ENCODE results near the gene MCM6.

MCM6 gene

DNA sequence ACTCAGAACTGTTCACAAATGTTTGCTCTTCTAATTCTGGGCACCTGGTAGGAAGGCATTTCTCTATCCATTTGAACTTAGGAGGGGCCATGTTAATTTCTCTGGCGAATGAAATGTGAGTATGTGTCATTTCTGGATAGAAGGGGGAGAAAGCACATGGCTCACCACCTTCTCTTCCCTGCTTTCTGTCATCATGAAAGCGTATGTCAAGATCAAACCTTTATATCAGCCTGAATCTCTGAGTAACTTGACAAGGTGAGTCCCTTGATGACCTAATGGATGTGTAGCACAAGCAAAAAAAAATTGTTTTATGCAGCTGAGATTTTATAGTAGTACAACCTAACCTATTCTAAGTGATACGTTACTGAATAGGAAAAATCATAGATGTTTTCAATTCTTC, 27.2 kb downstream of the MCM6 start:
- Mint-ChIP-seq H3K36me3 (ENCODE audit: insufficient read depth) (peaks cover 59% of the 10 kb centered on the region), H3K9me3 (no peaks in the 10 kb centered on the region), H3K27ac (peak overlapping the region in 1 of 2 donors; percentile 10), H3K4me1 (ENCODE audit: low read depth in 2 of 2) (no peaks in the 10 kb centered on the region), H3K4me3 (no peak overlapping the region), H3K27me3 (no peaks in the 10 kb centered on the region)
- DNase-seq (no peak), ATAC-seq (replicated peaks) (no peak)

DNA sequence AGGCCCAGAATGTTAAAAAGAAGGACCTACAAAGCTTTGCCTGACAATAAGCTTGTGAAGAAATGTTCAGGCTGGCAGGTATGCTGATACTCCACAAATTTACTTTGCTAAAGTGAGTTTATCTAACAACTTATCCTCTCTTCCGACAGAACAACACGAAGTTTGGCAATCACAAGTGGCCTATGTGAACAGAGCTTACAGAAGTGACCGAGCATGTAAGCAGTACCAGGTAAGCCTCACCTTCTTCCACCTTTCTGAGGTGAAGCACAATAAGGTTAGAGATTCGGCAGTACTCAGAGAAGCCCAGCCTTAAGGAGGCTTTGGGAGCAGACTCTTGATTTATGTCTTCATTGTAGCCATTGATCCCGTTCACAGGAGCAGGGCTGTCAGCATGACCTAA, 30.2 kb downstream of the MCM6 start:
- Mint-ChIP-seq H3K9me3 (no peaks in the 10 kb centered on the region), H3K27me3 (no peaks in the 10 kb centered on the region), H3K36me3 (ENCODE audit: insufficient read depth) (peaks cover 62% of the 10 kb centered on the region), H3K4me1 (ENCODE audit: low read depth in 2 of 2) (no peaks in the 10 kb centered on the region), H3K27ac (no peak overlapping the region), H3K4me3 (no peak overlapping the region)
- ATAC-seq (replicated peaks) (no peak), DNase-seq (no peak)

DNA sequence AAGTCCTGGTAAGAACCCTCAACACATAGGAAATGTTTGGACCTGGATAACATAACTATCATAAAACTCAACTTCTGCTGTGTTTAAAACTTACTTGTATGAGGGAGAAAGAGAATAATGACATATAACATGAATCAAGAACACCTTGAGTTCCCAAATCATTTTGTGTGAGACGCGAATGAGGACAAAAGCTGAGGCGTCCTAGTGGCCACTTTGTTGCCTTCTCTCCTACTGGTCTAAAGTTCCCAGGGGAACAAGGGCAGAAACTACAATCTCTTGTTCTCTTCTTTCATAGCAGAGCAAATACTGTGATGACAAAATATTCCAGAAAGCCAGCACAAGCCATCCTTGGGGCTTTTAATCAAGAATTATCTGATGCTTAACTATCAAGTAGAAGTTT, 31.0 kb downstream of the MCM6 start:
- ATAC-seq (replicated peaks), result no peak
- Mint-ChIP-seq H3K27me3 (no peaks in the 10 kb centered on the region), H3K9me3 (no peaks in the 10 kb centered on the region), H3K4me3 (no peak overlapping the region), H3K4me1 (ENCODE audit: low read depth in 2 of 2) (peaks cover 0 to 2% of the 10 kb centered on the region in 2 donors), H3K36me3 (ENCODE audit: insufficient read depth) (peaks cover 54% of the 10 kb centered on the region), H3K27ac (no peak overlapping the region)
- no peak for DNase-seq

DNA sequence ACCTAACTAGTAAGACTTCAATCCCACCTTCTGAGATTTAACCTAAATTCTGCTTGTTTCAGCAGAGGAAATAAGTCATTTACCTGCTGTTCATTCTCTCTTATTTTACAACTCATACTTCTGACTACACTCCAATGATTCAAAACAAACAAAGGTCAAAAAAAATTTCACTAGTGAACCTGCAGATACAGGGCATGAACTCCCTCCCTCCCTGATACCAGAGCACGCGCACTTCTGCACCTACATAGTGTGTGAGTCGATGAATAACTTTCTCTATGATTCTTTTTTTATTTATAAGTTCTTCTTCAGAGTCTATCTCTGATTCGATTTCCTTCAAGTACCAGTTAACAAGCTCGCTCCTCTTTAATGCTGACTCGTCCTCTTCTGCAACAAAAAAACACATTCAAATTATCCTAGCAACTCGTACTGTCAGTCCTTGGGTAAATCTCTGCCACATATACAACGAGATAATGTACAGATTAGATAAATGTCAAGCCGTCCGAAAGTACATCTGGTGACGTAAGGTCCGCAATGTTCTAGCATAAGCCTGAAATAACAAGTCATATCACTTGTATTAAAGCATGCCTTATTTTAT, 31.8 kb downstream of the MCM6 start:
- Mint-ChIP-seq H3K36me3 (ENCODE audit: insufficient read depth) (peaks cover 50% of the 10 kb centered on the region), H3K27ac (no peak overlapping the region), H3K27me3 (no peaks in the 10 kb centered on the region), H3K4me1 (ENCODE audit: low read depth in 2 of 2) (peaks cover 0 to 2% of the 10 kb centered on the region in 2 donors), H3K9me3 (no peaks in the 10 kb centered on the region), H3K4me3 (no peak overlapping the region)
- DNase-seq (no peak), ATAC-seq (replicated peaks) (no peak)

DNA sequence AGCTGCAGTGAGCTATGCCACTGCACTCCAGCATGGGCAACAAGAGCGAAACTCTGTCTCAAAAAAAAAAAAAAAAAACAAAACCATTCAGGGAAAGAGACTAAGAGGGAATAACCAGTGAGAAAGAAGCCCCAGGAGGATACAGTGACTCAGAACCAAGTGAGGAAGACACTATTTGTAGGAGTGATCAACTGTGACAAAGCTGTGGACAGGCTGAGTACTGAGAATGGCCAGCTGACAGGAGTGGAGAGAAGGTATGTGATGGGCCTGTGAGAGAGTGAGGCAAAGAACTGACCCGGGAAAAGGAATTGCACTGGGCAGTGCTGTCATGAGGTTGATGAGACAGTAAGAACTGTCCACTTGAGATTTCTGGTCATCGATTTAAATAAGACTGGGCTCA, 32.6 kb downstream of the MCM6 start:
- peaks cover 47% of the 10 kb centered on the region for H3K36me3 Mint-ChIP-seq (ENCODE audit: insufficient read depth)
- H3K4me1 Mint-ChIP-seq (ENCODE audit: low read depth in 2 of 2), result peaks cover 0 to 2% of the 10 kb centered on the region in 2 donors
- no peaks in the 10 kb centered on the region for H3K27me3 Mint-ChIP-seq
- H3K9me3 Mint-ChIP-seq, result no peaks in the 10 kb centered on the region
- DNase-seq (no peak), ATAC-seq (replicated peaks) (no peak)
- H3K27ac Mint-ChIP-seq, result no peak overlapping the region
- H3K4me3 Mint-ChIP-seq, result no peak overlapping the region

DNA sequence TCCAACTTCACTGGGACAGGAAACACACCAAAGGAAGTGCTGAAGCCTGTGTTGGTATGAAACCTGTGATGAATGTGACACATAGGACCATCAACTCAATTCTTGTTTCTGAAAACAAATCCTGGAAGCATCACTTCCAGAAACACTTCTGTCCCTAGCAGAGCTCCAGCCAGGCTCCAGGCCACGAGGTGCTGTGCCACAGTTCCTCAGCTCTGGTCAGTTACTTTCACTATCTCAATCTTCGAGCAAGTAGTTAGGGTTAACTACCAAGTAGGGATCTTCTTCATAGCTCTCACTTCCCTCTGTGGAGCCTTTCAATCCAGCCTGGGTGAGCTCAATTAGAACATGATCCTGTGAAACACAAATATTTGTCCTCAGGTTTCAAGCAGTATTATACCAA, 35.6 kb downstream of the MCM6 start:
- Mint-ChIP-seq H3K4me1 (ENCODE audit: low read depth in 2 of 2) (peaks cover 2% of the 10 kb centered on the region in 2 donors), H3K27ac (peak overlapping the region; percentile 52 to 58), H3K9me3 (no peaks in the 10 kb centered on the region), H3K27me3 (no peaks in the 10 kb centered on the region), H3K4me3 (no peak overlapping the region), H3K36me3 (ENCODE audit: insufficient read depth) (peaks cover 19% of the 10 kb centered on the region)
- DNase-seq (no peak), ATAC-seq (replicated peaks) (no peak)

DNA sequence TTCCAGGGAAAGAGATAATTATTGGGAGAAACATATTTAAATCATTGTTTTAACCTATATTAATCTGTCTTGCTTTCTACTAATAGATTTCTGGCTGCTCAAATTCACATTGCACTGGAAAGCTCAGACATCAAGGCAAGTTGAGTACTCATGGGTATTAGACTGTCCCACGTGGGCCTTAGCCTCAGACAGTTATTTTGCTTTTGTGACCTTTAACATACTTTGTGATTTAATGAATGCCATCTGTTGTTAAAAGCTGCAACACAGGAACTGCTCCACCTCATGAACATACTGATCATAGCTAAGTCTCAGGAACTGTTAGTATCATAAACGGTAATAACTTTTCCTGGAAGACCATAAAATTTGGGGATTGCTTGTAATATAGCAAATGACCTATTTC, 36.5 kb downstream of the MCM6 start:
- H3K27ac Mint-ChIP-seq, result no peak overlapping the region
- no peak for DNase-seq
- peaks cover 18% of the 10 kb centered on the region for H3K36me3 Mint-ChIP-seq (ENCODE audit: insufficient read depth)

DNA sequence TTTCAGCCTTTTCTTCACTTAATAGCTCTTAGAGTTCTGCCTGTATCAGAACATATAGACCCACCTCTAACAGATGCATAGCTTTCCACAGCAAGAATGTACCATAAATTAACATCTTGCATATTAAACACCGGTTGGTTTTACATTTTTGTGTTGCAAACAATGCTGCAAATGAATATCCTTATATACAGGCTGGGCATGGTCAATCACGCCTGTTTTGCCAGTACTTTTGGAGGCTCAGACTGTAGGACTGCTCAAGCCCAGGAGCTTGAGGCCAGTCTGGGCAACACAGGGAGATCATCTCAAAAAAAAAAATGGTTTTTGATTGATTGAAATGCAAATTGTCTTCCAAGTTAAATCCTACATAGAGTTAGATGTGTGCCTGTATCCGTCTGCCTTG, 37.7 kb downstream of the MCM6 start:
- no peak overlapping the region for H3K4me3 Mint-ChIP-seq
- H3K27me3 Mint-ChIP-seq, result no peaks in the 10 kb centered on the region
- peaks cover 6% of the 10 kb centered on the region for H3K36me3 Mint-ChIP-seq (ENCODE audit: insufficient read depth)

More for the DNA sequence above, 36.5 kb downstream of the MCM6 start:
- Mint-ChIP-seq H3K9me3 (no peaks in the 10 kb centered on the region), H3K4me3 (no peak overlapping the region), H3K27me3 (no peaks in the 10 kb centered on the region), H3K4me1 (ENCODE audit: low read depth in 2 of 2) (peaks cover 2 to 3% of the 10 kb centered on the region in 2 donors)
- no peak for ATAC-seq (replicated peaks)

DNA sequence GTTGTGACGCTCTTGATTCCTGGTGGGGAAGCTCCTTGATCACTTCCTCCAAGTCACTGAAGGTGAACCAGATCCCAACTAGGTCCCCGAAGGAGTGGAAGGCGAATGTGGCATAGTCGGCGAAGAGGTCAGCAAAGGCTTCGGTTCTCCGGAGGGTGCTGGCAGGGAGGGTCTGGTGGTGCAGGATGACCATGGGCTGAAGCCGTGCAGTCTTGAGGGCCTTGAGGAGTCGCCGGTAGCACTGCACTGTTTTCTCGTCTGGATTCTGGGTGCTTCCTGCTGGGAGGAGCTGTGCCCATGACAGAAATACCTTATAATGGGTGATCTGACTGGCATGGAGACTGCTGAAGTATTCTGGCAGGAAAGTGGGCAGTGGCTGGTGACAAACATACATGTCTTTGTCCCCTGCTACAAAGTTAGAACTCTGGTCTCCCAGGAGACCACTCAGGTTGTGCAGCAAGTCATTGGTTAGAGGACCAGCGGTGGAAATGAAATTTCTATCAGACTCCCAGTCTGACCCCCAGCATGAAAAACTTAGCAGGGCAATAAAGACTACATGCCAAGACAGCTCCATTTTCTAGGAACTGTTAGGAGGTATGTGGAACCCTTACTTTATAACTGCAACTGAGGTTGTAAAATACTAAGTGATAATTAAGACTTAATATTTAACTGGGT, 39.5 kb downstream of the MCM6 start, which contains the start of gene LCT:
Gene LCT, minus strand, starts transcription at position 589 of the 675 bp plus-strand sequence. Its CDS starts 15 bp downstream, at position 574.
- no peak within 1 kb of the TSS for H3K4me3 Mint-ChIP-seq
- H3K27ac Mint-ChIP-seq, result no peak within 1 kb of the TSS
- ATAC-seq (replicated peaks), result no peak
- peaks cover 2 to 3% of the 10 kb centered on the region in 2 donors for H3K4me1 Mint-ChIP-seq (ENCODE audit: low read depth in 2 of 2)
- no peaks in the 10 kb centered on the region for H3K27me3 Mint-ChIP-seq
- no peaks in the 10 kb centered on the region for H3K36me3 Mint-ChIP-seq (ENCODE audit: insufficient read depth)
- DNase-seq, result no peak
- no peaks in the 10 kb centered on the region for H3K9me3 Mint-ChIP-seq

More for the DNA sequence above, 37.7 kb downstream of the MCM6 start:
- ATAC-seq (replicated peaks) (no peak), DNase-seq (no peak)
- Mint-ChIP-seq H3K9me3 (no peaks in the 10 kb centered on the region), H3K27ac (no peak overlapping the region), H3K4me1 (ENCODE audit: low read depth in 2 of 2) (peaks cover 2 to 3% of the 10 kb centered on the region in 2 donors)

DNA sequence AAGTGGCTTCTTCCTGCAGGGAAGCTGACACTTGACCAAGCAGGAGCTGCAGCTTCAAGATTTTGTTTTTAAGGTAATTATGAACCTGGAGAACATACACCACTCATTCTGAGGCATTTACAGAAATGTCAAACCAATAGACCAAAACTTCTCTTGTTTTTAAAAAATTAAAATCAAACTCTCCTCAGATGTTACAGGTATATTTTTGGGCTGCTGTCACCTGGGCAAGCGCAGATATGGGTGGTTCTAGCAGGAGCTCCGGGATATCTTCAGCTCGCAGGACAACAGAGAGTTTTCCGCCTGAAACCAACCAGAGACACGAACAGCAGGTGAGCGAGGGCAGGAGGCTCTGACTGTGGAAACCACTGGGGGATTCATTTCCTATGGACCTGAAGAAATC, 43.4 kb downstream of the MCM6 start:
- Mint-ChIP-seq H3K4me3 (no peak overlapping the region), H3K27me3 (no peaks in the 10 kb centered on the region), H3K9me3 (no peaks in the 10 kb centered on the region), H3K27ac (no peak overlapping the region), H3K4me1 (ENCODE audit: low read depth in 2 of 2) (peaks cover 0 to 3% of the 10 kb centered on the region in 2 donors), H3K36me3 (ENCODE audit: insufficient read depth) (no peaks in the 10 kb centered on the region)
- DNase-seq (no peak), ATAC-seq (replicated peaks) (no peak)

DNA sequence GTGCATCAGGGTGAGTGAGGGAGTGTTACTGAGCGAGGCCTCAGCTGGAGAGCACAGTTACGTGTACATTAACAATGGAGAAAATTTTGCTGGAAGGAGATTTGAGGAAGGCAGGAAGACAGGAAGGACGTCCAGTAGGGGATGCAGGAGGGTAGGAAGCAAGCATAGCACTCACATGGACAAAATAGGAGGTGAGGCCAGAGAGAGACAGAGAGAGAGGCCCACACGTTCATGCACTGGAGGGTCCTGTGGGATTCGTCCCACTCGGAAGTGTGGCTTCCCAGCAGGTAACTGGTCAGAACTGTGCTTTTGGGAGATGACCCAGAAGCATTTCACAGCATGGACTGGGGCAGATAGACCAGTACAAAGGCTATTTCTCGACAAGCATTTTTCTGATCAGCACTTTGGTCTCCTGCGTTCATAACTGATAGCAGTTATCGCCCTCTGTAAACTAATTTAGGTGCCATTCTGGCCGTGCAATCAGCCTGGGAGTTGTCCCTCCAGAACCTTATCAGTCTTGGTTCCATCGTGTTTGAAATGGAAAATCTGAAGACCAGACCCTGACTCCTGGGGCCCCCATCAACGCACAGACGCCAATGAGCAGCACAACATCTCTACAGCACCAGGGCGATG, 44.9 kb downstream of the MCM6 start:
- Mint-ChIP-seq H3K27ac (no peak overlapping the region), H3K4me1 (ENCODE audit: low read depth in 2 of 2) (peaks cover 0 to 3% of the 10 kb centered on the region in 2 donors), H3K27me3 (no peaks in the 10 kb centered on the region), H3K36me3 (ENCODE audit: insufficient read depth) (no peaks in the 10 kb centered on the region), H3K9me3 (no peaks in the 10 kb centered on the region), H3K4me3 (no peak overlapping the region)
- DNase-seq (no peak), ATAC-seq (replicated peaks) (no peak)

DNA sequence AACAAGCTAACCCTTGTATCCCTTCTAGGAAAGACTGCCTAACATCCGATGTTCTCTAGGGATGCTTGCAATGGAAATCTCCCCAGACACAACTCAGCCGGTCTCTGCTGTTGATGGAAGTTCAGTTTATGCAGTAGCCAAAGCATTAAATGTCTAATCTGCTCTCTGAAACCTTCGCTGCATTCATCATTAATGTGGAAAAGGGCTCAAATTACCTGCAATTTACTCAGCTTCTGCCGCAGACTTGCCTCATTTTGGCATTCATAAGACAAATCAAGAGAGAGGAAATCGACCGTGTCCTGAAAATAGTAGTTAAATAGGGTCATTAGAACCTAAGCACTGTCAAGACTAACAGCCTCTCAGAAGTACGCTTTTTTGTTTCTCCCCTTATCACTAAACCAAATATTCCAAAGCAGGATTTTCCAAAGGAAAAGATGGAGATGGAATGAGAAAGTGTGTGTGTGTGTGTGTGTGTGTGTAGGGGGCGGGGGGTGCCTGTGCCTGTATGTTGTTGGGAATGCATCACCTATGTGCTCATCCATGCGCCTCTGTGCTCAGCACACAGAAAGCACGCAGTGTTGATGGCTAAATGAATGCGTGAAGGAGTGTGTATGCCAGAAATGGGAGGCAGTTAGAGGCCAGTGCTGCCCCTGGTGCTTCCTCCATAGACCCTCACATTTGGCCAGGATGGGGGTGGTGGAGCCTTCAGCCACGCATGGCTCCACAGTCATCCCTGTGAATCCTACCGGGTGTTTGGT, 46.7 kb downstream of the MCM6 start:
- Mint-ChIP-seq H3K27me3 (no peaks in the 10 kb centered on the region), H3K9me3 (no peaks in the 10 kb centered on the region), H3K4me3 (no peak overlapping the region), H3K27ac (no peak overlapping the region), H3K4me1 (ENCODE audit: low read depth in 2 of 2) (no peaks in the 10 kb centered on the region), H3K36me3 (ENCODE audit: insufficient read depth) (no peaks in the 10 kb centered on the region)
- no peak for DNase-seq
- ATAC-seq (replicated peaks), result no peak

DNA sequence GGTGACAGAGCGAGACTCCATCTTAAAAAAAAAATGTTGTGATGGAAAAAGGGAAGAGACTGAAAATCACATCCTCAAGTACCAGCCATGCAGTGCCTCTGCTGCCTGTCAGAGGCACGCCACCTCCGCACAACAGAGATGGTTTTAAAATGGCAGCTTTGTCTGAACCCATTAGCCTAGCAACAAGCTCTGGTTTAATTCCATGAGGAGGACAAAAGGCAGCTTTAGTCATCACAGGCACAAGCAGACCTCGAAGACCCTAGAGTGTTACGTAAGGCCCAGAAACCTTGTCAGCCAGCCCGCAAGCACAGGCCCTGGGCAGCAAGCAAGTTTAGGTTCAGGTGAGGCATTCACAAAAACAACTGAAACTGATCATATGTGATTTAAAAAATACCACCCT, 49.7 kb downstream of the MCM6 start:
- DNase-seq (no peak), ATAC-seq (replicated peaks) (no peak)
- Mint-ChIP-seq H3K4me3 (no peak overlapping the region), H3K27ac (no peak overlapping the region), H3K36me3 (ENCODE audit: insufficient read depth) (no peaks in the 10 kb centered on the region), H3K4me1 (ENCODE audit: low read depth in 2 of 2) (no peaks in the 10 kb centered on the region), H3K27me3 (no peaks in the 10 kb centered on the region), H3K9me3 (peaks cover 0 to 3% of the 10 kb centered on the region in 2 donors)
